Renal cortex interstitium (tissue), 11 donors: ENCODE data around the gene RTKN2. TPM values are rescaled to one million over a fixed set of nuclear protein-coding genes. Genes with fewer than 3 reads are reported as not detected.

Experiments
- DNase-seq, 11 donors: peaks; one replicate each; pipeline ENCODE4 v3.0.0-alpha.2; 2013; ENCODE audit warnings: low read depth in 9 of 11, low spot score in 4 of 11; ENCODE audit errors: extremely low read depth in 1 of 11
- polyA plus RNA-seq, 3 donors: library from polyadenylated mRNA; unstranded; fragments of 120-200 nt; gene quantifications; one replicate each; pipeline ENCODE4 v1.2.1, GENCODE V29; 2013; ENCODE audit not compliant: insufficient read length in 3 of 3

Gene RTKN2
- polyA plus RNA-seq, 3 donors, result 11.2 to 13.9 (median 11.6) TPM

- DNase-seq, result no peak
These were observed 111.0 kb downstream of the RTKN2 start for GRCh38 chr10:62157601-62158000.

- DNase-seq, result no peak
These were observed 113.5 kb downstream of the RTKN2 start for GRCh38 chr10:62155054-62155680.

GRCh38 chr10:62154231-62154630, 114.4 kb downstream of the RTKN2 start:
- DNase-seq, result no peak

- no peak for DNase-seq
These were observed 115.5 kb downstream of the RTKN2 start for GRCh38 chr10:62153191-62153590.

- DNase-seq, result no peak
These were observed 119.0 kb downstream of the RTKN2 start for GRCh38 chr10:62149621-62150020.

GRCh38 chr10:62148155-62148554, 120.5 kb downstream of the RTKN2 start:
- no peak for DNase-seq

- DNase-seq, result no peak
These were observed 121.2 kb downstream of the RTKN2 start for GRCh38 chr10:62147425-62147824.

GRCh38 chr10:62136931-62137330, 131.7 kb downstream of the RTKN2 start:
- no peak for DNase-seq

GRCh38 chr10:62133618-62134017, 135.0 kb downstream of the RTKN2 start:
- DNase-seq, result no peak

Other genes starting within 250 kb of the RTKN2 start
- gene ZNF365, start 105.5 kb upstream of the RTKN2 start, polyA plus RNA-seq, result under 1 TPM; 0.36 to 0.50 (median 0.46) TPM